Renal cortex interstitium (tissue), 11 donors: ENCODE data around the gene HOXC10. TPM values are rescaled to one million over a fixed set of nuclear protein-coding genes. Genes with fewer than 3 reads are reported as not detected.

Source experiments
- DNase-seq, 11 donors: peaks; one replicate each; pipeline ENCODE4 v3.0.0-alpha.2; 2013; ENCODE audit warnings: low read depth in 9 of 11, low spot score in 4 of 11; ENCODE audit errors: extremely low read depth in 1 of 11
- polyA plus RNA-seq, 3 donors: library from polyadenylated mRNA; unstranded; fragments of 120-200 nt; gene quantifications; one replicate each; pipeline ENCODE4 v1.2.1, GENCODE V29; 2013; ENCODE audit not compliant: insufficient read length in 3 of 3

Gene HOXC10
- polyA plus RNA-seq, 3 donors: 65.1 to 76.9 (median 65.1) TPM

DNA sequence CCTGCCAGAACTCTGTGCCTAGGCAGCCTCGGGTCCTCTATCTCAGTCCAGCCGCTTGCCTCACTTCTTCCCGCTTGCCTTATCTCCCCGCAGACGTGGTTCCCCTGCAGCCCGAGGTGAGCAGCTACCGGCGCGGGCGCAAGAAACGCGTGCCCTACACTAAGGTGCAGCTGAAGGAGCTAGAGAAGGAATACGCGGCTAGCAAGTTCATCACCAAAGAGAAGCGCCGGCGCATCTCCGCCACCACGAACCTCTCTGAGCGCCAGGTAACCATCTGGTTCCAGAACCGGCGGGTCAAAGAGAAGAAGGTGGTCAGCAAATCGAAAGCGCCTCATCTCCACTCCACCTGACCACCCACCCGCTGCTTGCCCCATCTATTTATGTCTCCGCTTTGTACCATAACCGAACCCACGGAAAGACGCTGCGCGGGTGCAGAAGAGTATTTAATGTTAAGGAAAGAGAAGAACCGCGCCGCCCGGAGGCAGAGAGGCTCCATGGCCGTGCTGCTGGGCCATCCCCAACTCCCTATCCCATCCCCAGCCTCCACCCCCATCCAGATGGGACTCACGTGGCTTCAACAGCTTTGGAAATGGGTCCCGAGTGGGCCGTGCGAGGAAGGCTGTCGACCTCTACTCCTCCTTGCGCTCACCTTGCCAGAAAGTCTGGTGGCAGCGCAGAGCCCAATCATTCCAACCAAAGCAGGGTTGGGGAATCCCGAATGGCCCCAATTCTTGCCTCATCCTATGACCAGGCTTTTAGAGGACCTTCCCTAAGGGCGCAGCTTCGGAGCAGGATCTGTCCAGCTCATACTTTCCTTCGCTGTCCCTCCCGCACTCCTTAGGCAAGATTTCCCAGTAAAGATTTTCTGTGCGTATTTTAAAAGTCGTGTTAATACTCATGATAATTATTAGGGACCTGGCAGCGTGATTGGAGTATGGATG lies 39.8 kb upstream of the HOXC10 start:
- no peak for DNase-seq

DNA sequence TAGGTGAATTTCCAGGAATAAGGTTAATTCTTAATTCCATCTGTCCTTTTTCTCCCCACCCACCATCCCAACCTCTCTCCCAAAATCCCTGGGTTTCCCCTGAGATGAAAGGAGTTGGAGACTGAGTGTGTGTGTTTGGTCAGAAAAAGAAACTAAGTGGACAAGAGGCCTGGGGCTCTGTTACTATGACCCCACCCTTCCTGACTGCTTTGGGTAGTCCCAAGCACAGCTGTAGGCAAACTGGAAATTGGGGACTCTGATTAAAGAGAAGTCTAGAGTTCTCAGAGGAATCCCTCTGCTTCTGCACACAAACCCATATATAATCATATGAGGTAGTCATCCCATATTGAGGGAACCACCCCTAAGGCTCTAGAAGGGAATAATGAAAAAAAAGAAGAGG lies 37.2 kb upstream of the HOXC10 start:
- no peak for DNase-seq

DNA sequence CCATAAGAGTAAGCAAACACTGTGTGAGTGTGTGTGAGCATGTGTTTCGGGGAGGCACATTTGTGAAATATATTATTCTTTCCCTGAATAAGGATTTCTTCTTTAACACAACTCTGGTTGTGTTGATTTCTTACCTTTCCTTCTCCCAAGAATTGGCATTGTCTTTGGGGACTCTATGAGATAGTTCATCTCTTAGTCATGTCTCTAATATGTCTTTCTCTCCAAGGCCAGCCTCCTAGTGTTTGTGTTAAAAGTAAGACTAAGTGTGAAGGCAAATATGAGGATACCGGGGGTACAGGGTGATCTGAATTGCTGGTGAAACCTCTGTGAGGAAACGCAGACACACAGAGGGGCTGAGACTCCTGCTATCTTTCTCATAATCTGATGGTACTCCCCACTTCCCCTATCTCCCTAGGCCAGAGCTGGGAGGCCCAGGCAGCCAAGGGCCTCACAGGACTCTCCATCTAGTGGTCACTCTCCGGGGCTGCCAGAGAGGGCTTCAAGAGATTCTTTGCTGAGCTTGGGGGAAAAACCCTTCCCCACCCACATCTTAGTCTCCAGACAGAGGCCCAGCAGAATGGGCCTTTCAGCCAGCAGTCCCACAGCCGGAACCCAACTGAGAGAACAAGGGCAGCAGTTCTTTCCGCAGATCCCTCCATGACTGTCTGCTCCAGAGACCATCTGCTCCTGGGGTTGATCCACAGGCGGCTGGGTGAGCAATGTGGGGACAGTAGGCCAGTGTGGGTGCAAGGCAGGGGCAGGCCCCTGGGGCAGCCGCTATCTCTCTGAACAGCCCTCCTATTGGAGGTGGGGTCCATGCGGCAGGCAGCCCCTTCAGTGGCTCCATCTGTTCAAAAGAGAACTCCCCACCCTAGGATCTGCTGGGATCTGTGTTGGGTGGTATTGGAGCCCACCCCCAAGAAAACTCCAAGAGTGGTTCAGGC lies 36.0 kb upstream of the HOXC10 start:
- no peak for DNase-seq

DNA sequence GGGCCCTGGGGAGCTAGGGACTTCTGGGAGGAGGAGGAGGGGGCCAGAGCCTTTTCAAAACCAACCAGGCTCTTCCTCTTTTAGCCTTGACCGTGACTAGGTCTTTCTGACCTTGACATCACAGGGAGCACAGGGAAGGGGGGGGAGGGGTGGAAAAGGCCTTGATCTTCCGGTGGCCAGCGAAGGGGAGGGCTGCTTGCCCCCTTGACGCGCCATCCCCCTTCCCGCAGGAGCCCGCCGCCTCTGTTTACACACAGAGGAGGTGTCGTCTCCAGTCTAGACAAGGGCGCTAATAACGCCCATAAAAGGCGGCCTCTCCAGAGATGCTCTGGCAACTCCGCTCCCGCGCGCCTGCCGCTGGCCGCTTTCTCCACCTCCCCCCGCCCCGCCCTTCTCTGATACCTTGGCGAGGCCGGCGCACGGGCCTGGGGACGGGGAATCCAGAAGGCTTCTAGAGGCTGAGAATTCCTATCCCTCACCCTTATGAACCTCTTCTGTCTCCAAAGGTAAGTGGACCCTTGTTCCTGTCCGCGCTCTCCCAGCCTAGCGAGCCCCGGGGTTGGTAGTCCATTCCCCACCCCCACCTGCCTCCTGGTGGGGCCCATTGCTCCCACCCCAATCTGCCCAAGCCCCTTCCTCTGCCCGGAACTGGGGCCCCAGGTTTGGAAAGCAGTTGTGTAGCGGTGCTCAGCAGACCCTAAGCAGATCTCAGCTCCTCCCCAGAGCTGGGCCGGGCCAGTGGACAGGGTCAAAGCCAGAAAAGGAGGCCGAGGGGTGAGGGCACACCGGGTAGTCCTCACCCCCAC lies 35.1 kb upstream of the HOXC10 start:
- DNase-seq: no peak

DNA sequence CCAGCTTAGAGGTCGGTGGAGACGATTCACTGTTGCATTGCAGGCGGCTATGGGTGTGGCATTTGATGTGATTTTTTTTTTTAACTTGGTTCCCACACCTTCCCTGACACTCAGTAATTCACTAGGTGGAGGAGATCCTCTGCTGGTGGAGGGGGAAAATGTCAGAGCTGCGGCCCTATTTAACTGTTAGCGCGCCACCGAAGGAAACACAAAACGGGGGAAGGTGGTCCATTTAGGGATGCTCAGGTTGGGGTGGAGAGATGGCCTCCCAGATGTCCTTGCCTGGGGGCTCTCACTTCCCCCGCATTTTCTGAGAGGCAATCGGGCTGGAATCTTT lies 34.5 kb upstream of the HOXC10 start:
- no peak for DNase-seq

DNA sequence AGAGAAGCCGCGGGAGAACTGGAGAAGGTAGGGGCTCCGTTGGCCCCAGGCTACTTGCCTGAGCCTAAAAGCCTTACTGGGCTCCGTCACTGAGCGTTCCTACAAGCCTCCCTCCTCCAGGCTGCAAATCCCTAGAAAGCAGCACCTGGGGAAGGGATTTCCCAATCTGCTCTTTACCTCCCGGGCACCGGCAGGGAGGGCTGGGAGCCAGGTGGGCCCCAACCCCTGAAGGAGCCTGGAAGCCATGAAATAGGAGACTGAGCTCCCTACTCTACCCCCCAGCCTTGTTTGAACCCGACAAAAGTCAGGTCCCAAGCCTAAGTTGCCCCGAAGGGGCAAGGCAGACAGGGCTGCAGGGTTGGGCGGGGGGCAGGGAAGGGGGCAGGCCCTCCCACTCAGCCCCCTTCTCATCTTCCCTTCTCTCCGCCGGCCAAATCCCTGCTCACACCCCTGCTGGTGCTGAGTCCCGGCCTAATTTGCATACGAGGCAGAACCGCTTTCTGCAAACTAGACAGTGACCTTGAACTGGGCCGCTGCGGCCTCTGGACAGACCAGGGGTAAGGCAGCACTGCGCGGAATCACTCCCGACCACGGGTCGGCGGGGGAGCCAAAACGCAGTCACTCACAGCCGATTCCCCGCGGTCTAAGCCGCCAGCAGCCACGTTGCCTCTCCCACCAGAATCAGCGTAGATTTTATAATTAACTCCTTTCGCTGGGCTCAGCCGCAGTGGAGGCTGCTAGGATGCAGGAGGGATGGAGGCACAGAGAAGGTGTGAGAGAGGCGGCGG lies 34.0 kb upstream of the HOXC10 start:
- no peak for DNase-seq

DNA sequence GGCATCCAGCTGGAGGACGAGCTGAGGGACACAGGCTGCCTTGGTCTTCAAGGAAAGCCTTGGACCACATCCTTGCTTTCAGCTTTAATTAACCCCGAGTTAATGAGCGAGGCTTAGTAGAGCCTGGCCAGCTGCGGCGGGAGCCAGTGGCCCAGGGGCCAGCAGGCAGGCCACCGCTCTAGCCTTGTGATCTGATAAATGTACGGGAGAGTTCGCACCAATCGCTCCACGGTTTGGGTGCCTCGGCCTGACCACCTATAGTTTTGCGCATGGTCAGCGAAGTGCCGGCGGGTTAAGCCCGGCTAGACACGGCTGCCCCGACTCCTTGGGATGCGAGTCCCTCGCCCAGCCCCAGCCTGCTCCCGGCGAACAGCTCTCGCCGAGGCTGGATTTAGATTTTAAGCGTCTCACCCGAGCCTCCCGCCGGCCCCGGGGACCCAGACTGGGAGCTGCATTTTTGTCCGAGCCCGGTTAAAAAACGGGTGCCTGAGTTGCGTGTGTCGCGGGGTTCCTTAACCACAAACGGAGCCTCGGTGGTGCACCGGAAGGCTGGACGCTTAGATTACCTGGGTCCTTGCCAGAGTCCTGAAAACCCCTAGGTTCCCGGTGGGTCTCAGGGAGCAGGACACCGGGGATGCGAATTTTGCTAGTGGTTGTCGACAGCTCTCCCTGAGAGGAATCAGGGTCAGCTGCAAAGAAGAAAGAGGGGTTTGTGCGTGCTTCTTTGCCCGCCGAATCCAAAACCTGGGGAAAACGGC lies 33.2 kb upstream of the HOXC10 start:
- DNase-seq: no peak

DNA sequence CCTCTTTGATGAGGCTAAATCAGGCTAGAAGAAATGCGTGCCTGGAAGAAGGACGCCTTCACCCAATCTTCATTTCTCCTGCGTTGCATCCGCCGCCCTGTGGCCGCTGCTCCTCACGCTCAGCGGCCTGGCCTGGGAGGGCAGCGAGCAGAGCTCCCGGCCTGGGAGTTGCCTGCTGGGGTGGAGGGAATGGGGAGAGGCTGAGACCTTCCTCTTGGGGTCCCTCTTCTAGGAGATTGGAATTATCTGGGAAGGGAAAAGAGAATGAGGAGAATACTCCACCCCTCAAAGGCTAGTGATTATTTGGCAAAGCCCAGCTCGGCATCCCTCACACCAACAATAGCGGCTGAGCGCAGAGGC lies 32.6 kb upstream of the HOXC10 start:
- DNase-seq: no peak

DNA sequence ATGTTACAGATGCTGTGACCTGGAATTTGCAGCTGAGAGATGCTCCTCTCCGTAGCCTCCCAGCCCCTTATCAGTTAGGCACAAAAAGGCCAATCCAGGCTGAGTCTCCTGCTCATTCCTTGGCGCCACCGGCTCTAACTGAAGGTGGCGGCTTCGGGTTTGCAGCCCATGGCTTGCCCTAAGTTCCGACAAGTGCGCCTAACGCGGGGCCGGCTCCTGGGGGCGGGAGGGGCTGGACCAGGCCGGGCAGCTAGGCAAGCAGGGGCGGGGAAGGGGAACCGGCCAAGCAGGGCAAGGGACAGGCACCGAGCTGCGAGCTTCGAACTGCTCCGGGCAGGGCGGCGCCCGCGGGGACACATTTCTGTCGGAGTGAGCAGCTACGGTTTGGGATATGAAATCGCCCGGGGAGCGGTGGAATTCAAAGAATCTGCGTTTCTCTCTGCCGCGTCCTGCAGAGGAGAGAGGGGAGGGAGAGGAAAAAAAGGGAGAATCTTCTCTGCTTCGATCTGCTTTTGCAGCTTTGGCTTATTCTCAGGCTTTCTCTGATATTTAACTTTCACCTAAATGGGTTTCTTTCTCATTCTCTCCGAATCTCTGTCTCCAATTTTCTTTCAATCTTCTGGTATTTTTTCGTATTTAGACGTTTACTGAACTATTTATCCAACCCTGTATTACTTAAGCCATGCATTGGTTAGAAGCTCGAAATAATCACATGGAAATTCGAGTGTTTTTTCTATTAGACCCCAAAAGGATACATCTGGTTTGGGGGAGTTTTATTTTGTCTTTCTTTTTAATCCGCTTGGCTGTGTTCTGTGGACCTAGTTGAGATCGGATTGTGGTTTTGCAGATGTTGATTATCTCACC lies 31.8 kb upstream of the HOXC10 start:
- no peak for DNase-seq

DNA sequence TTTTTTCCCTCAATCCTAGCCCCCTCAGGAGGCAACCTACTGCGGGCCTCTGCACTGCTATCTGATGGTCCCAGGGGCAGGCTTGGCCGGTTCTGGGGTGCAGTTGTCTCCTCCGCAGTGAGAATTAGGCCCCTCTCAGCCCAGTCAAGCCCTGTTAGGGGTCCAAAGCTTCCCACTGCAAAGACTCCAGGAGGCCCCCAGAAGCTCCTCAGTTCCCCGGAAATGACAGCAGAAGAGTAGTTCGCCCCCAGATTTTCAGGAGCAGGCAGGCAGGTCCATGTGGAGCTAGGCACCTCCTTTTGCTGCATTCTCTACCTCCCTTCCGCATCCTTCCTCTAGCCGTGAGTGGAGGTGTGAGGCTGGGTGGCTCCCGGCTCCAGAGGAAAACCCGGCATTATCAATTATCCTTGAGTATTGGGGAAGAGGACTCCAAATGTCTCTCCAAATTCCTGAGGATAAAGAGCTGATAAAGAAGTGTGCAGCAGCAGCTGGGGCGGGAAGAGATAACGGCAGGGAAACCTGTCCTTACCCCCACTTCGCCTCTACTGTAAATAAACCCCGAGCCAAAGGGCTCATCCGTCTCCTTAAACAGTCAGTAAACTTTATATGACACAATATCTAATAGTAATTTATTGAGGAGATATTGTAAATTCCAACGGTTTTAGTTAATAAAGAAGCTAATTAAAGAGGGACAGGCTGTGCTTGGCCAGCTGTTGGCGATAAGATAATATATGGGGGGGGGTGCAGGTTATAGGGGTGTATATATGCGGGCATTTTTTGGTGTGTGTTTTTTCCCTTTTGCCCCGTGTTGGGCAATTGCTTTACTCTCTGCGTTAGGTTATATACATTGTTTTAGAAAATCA lies 30.9 kb upstream of the HOXC10 start:
- no peak for DNase-seq

DNA sequence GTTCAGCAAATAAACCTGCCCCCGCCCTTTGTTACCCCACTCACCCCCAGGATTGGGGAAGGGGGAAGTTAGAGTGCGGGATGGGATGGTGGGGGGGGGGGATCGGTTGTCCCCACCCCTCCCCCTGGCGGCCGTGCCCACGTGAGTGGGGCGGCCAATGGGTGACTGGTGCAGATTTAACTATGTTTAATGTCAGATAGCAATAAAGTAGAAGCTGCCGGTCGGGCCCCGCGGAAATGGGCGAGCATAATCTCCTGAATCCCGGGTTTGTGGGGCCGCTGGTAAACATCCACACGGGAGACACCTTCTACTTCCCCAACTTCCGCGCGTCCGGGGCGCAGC lies 30.3 kb upstream of the HOXC10 start, which contains the start of gene HOXC12:
Gene HOXC12 (plus strand): TSS at position 210 of the 342 bp plus-strand sequence. CDS start 27 bp downstream, at position 237.
- DNase-seq: no peak

DNA sequence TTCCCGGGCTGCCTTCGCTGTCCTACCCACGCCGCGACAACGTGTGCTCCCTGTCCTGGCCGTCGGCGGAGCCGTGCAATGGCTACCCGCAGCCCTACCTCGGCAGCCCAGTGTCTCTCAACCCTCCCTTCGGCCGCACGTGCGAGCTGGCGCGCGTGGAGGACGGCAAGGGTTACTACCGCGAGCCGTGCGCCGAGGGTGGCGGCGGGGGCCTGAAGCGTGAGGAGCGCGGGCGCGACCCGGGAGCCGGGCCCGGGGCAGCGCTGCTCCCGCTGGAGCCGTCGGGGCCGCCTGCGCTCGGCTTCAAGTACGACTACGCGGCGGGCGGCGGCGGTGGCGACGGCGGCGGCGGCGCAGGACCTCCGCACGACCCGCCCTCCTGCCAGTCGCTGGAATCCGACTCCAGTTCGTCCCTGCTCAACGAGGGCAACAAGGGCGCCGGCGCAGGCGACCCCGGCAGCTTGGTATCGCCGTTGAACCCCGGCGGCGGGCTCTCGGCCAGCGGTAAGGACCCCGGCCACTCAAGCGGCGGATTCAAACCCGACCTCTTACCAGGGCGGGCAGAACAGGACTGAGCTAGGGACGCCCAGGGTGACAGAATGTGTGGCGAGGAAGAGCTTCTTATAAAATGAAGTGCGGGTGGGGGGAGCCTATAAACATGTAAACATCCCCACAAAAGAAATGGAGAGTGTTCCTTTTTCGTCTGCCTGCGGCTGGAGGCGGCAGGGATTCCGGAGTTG lies 29.7 kb upstream of the HOXC10 start:
- no peak for DNase-seq

DNA sequence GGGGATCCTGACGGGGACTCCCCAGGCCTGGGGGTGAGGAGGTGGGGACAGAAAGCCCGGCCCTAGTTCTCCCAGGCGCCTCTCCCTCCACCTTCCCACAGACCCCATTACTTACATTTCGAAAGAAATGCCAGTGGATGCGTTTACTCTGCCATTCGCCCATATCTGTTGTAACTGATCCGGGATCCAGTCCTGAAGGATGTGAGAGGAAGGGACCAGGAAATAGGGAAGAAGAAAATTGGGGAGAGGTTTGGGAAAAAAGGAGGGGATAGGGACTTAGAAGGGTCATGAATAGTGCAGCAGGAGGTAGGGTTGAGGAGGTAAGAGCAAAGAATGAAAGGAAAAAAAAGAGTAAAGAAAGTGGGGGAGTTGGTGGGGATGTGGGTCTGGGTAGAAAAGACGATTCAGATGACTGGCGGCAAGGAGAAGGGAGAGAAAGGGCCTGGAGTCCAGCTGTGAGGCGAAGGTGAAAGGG lies 29.1 kb upstream of the HOXC10 start:
- DNase-seq: no peak

DNA sequence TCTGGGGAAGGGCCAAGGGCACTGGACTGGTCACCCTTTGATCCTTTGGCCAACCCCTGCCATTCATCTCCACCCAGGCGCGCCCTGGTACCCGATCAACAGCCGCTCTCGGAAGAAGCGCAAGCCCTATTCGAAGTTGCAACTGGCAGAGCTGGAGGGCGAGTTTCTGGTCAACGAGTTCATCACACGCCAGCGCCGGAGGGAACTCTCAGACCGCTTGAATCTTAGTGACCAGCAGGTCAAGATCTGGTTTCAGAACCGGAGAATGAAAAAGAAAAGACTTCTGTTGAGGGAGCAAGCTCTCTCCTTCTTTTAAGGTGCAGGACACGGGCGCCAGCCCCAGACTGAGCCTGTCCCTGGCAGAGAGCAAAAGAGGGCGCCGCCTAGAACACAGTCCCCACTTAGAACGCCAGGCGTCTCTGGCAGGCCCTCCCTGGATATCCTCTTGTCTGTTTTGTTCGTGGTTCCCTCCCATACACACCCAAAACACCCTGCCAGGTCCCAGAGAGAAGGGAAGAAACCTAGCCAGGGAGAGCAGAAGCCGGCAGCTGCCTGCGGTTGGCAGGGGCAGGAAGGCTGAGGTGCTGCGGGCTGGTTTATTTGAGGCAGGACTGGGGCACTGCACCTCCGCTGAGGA lies 28.6 kb upstream of the HOXC10 start:
- no peak for DNase-seq
